ENCODE results near the gene SCP2.

DNA sequence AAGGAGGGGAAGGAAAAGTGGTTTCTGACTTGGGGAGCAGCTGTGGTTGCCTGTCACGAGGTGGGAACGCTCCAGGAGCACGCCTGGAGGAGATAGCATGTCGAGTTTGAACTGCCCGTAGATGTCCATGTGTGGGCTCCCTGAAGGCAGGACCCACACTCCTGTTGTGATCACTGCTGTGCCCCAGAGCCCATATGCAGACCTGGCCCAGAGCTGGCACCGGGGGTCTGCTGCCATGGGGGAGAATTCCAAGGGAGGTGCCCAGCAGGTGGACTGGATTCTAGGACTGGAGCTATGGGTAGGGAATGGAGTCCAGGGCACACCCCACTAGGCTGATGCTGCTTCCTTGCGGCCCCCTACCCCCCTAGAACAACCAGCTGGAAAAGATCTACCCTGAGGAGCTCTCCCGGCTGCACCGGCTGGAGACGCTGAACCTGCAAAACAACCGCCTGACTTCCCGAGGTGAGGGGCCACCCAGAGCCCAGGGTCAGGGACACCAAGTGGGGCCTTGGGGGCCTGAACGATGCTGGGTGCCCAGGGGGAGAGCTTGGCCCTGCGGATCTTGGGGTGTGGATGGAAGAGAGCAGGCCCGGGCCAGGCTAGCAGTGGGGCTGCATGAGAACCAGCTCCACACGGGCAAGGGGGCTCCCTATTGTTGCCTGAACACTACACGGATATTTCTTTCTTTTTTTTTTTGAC lies 144.2 kb downstream of the SCP2 start:
- TF ChIP-seq, protein P1, sequence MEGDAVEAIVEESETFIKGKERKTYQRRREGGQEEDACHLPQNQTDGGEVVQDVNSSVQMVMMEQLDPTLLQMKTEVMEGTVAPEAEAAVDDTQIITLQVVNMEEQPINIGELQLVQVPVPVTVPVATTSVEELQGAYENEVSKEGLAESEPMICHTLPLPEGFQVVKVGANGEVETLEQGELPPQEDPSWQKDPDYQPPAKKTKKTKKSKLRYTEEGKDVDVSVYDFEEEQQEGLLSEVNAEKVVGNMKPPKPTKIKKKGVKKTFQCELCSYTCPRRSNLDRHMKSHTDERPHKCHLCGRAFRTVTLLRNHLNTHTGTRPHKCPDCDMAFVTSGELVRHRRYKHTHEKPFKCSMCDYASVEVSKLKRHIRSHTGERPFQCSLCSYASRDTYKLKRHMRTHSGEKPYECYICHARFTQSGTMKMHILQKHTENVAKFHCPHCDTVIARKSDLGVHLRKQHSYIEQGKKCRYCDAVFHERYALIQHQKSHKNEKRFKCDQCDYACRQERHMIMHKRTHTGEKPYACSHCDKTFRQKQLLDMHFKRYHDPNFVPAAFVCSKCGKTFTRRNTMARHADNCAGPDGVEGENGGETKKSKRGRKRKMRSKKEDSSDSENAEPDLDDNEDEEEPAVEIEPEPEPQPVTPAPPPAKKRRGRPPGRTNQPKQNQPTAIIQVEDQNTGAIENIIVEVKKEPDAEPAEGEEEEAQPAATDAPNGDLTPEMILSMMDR (IDR thresholded peaks at IDR 0.05; ENCODE audit: insufficient read depth, low read depth, low read length): no peak
- TF ChIP-seq EZH2 (IDR thresholded peaks at IDR 0.05; ENCODE audit: insufficient read depth, low read length): no peak

Measured in astrocyte (in vitro differentiated cells and primary cell).